Neuron (in vitro differentiated cells): ENCODE results near the gene GRIP1.
"Not testable (repeated sequence)": the region's sequence is repeated elsewhere in the genome, so short reads cannot be mapped to it uniquely, and the experiment has no call there.

Experiments used
- H2AFZ ChIP-seq: one replicate; pipeline ENCODE4 v1.6.1; 2013; ENCODE audit warnings: low read depth, mild to moderate bottlenecking, inconsistent platforms, low read length, moderate library complexity
- H3K27me3 ChIP-seq: one replicate; pipeline ENCODE4 v1.6.1; 2013; ENCODE audit warnings: low read length; ENCODE audit not compliant: insufficient read depth
- H3K36me3 ChIP-seq: one replicate; pipeline ENCODE4 v1.6.1; 2013; ENCODE audit warnings: low read length; ENCODE audit not compliant: insufficient read depth
- H3K4me1 ChIP-seq: one replicate; pipeline ENCODE4 v1.6.1; 2013; ENCODE audit warnings: low read length; ENCODE audit not compliant: insufficient read depth
- H3K4me3 ChIP-seq: 2 replicates; pipeline ENCODE4 v1.5.1; 2013; ENCODE audit warnings: mild to moderate bottlenecking, low read length, moderate library complexity
- H3K9me3 ChIP-seq: one replicate; pipeline ENCODE4 v1.6.1; 2013; ENCODE audit warnings: low read length

The GRIP1 gene

DNA sequence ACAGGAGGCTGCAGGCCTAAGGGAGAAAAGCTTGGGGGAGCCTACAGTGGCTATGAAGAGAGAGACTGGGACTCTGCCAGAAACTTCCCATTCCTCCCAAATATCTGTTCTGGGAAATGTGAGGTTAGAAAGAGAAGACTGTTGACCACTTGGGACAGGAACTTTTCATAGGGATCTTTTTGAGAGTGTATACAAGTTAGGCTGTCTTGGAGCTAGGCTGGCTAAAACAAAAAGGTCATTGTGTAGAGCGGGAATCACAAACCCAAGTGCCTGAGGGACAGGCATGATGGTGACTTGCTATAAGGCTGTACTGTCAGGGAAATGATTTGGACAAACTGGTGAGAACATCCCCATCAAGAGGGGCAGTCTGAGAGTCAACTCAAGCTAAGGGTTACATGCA is 175.1 kb downstream of the GRIP1 start:
- Histone ChIP-seq H3K4me1 (peaks cover 39% of the 10 kb centered on the region), H3K4me3 (no peak overlapping the region), H3K9me3 (no peaks in the 10 kb centered on the region), H3K36me3 (no peaks in the 10 kb centered on the region), H2AFZ (no peak overlapping the region), H3K27me3 (no peaks in the 10 kb centered on the region)

DNA sequence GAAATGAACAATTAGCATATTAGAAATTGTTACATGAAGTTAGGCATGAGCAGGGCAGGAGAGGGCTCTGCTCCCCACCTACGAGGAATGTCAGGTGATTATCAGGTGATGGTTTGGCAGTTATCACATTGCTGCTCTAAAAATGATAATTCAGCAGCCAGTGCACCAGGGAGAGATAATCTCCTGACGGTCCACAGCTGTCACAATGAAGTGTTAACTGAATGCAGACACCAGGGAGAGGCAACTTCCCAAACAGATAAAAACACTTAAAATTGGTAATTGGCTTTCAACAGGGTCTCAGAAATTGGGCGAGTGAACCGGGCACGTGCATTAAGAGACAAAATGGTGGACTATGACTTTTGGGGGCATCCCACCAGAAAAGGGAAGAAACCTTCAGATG is 176.0 kb downstream of the GRIP1 start:
- no peaks in the 10 kb centered on the region for H3K9me3 ChIP-seq
- H3K36me3 ChIP-seq = no peaks in the 10 kb centered on the region
- no peak overlapping the region for H2AFZ ChIP-seq
- H3K4me1 ChIP-seq = peaks cover 46% of the 10 kb centered on the region
- no peaks in the 10 kb centered on the region for H3K27me3 ChIP-seq
- H3K4me3 ChIP-seq = no peak overlapping the region

DNA sequence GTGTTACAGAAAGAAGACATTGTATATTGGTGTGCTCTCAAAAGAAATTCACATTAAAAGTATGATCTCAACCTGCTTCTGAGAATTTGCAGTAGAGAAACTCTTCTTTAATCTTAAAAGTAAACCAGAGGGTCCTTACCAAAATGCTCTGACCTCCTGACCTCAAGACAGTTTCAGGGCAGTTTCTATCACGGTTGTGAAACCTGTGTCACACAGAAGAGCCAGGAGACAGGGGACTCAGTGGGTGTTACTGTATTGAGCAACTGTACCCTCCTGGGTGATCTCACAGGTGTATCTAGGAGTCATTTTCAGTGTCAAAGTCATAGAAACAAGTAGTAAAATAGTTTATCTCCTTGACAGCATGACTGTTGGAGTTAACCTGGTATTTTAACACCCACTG is 178.0 kb downstream of the GRIP1 start:
- H2AFZ ChIP-seq = no peak overlapping the region
- no peak overlapping the region for H3K4me3 ChIP-seq
- H3K36me3 ChIP-seq = no peaks in the 10 kb centered on the region
- no peaks in the 10 kb centered on the region for H3K9me3 ChIP-seq
- peaks cover 46% of the 10 kb centered on the region for H3K4me1 ChIP-seq
- H3K27me3 ChIP-seq = no peaks in the 10 kb centered on the region

DNA sequence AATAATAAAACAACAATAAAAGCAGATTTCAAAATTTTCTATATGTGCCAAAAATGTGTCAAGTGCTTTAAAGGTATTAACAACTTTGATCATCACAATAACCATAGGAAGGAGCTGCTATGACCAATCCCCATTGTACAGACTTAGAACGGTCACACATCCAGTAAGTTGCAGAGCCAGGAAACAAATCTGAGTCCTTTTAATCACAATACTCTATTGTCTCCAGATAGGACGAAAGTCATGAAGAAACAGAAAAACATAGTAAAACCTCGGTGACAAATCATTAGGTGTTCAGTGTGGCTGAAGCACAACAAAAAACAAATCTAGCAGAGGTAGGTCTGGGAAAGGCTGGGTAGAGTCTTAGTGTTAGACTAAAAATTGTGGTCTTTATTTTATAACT is 178.8 kb downstream of the GRIP1 start:
- H3K27me3 ChIP-seq = no peaks in the 10 kb centered on the region
- H3K9me3 ChIP-seq = no peaks in the 10 kb centered on the region
- no peaks in the 10 kb centered on the region for H3K36me3 ChIP-seq
- H3K4me1 ChIP-seq = peaks cover 46% of the 10 kb centered on the region
- H3K4me3 ChIP-seq = no peak overlapping the region
- H2AFZ ChIP-seq = no peak overlapping the region

- H2AFZ ChIP-seq = no peak overlapping the region
- H3K36me3 ChIP-seq = no peaks in the 10 kb centered on the region
- H3K4me3 ChIP-seq = no peak overlapping the region
- peaks cover 46% of the 10 kb centered on the region for H3K4me1 ChIP-seq
- no peaks in the 10 kb centered on the region for H3K9me3 ChIP-seq
- H3K27me3 ChIP-seq = no peaks in the 10 kb centered on the region
Observed at GRCh38 chr12:66499000-66499399, 179.9 kb downstream of the GRIP1 start.

GRCh38 chr12:66498059-66498458 is 180.8 kb downstream of the GRIP1 start:
- H3K36me3 ChIP-seq, H3K27me3 ChIP-seq, H2AFZ ChIP-seq, H3K9me3 ChIP-seq, H3K4me3 ChIP-seq: not testable (repeated sequence)
- peaks cover 46% of the 10 kb centered on the region for H3K4me1 ChIP-seq

- peaks cover 42% of the 10 kb centered on the region for H3K4me1 ChIP-seq
- no peaks in the 10 kb centered on the region for H3K9me3 ChIP-seq
- H3K27me3 ChIP-seq = no peaks in the 10 kb centered on the region
- H2AFZ ChIP-seq = no peak overlapping the region
- H3K36me3 ChIP-seq = no peaks in the 10 kb centered on the region
- no peak overlapping the region for H3K4me3 ChIP-seq
Observed at GRCh38 chr12:66497008-66497897, 181.6 kb downstream of the GRIP1 start.

- Histone ChIP-seq H3K9me3 (no peaks in the 10 kb centered on the region), H2AFZ (no peak overlapping the region), H3K4me1 (peaks cover 36% of the 10 kb centered on the region), H3K4me3 (no peak overlapping the region), H3K36me3 (no peaks in the 10 kb centered on the region), H3K27me3 (no peaks in the 10 kb centered on the region)
Observed at GRCh38 chr12:66496595-66496994, 182.3 kb downstream of the GRIP1 start.

GRCh38 chr12:66495709-66496108 is 183.2 kb downstream of the GRIP1 start:
- H3K27me3 ChIP-seq = no peaks in the 10 kb centered on the region
- no peaks in the 10 kb centered on the region for H3K9me3 ChIP-seq

DNA sequence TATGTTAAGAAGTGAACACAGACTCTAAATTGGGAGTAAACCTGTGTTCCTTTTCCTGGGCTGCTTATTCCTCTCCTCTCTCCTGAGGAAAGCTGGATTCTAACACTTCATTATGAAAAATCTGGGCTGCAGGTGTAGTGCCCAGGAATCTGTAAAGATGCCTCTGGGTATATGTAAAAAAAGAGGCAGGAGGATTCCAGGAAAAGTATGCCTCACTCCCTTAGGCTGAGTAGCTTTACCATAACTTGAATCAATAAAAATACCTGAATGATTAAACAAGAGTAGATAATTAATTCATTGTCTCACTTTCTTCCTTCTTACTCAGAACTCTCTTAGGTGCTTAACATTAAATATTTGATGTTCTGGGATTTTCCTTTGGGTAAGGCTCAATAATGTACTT is 185.1 kb downstream of the GRIP1 start:
- no peak overlapping the region for H2AFZ ChIP-seq
- H3K36me3 ChIP-seq = no peaks in the 10 kb centered on the region
- H3K27me3 ChIP-seq = no peaks in the 10 kb centered on the region
- H3K4me3 ChIP-seq = no peak overlapping the region
- H3K9me3 ChIP-seq = no peaks in the 10 kb centered on the region
- H3K4me1 ChIP-seq = peaks cover 8% of the 10 kb centered on the region

More at GRCh38 chr12:66495709-66496108, 183.2 kb downstream of the GRIP1 start:
- H2AFZ ChIP-seq = no peak overlapping the region
- no peaks in the 10 kb centered on the region for H3K36me3 ChIP-seq
- H3K4me1 ChIP-seq = peaks cover 27% of the 10 kb centered on the region
- H3K4me3 ChIP-seq = no peak overlapping the region

DNA sequence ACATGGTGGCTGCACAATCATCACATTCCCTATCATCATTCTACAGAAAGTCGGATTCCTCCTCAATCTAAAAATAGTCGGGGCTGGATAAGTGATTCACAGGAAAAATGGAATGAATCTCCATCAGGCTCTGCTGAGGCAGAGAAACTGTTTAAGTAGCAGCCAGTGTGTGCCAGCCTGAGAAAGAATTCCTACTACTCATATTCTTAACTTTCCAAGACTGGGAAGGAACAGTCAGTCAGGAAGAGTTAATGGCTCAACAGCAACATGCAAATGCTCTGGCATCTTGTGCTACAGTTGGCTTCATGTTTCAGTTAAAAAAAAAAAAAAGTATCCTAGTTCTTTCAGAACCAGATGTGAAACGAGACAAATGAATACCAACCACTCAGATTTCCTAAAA is 187.0 kb downstream of the GRIP1 start:
- no peaks in the 10 kb centered on the region for H3K36me3 ChIP-seq
- H3K9me3 ChIP-seq = no peaks in the 10 kb centered on the region
- H2AFZ ChIP-seq = no peak overlapping the region
- no peak overlapping the region for H3K4me3 ChIP-seq
- no peaks in the 10 kb centered on the region for H3K4me1 ChIP-seq
- H3K27me3 ChIP-seq = no peaks in the 10 kb centered on the region

DNA sequence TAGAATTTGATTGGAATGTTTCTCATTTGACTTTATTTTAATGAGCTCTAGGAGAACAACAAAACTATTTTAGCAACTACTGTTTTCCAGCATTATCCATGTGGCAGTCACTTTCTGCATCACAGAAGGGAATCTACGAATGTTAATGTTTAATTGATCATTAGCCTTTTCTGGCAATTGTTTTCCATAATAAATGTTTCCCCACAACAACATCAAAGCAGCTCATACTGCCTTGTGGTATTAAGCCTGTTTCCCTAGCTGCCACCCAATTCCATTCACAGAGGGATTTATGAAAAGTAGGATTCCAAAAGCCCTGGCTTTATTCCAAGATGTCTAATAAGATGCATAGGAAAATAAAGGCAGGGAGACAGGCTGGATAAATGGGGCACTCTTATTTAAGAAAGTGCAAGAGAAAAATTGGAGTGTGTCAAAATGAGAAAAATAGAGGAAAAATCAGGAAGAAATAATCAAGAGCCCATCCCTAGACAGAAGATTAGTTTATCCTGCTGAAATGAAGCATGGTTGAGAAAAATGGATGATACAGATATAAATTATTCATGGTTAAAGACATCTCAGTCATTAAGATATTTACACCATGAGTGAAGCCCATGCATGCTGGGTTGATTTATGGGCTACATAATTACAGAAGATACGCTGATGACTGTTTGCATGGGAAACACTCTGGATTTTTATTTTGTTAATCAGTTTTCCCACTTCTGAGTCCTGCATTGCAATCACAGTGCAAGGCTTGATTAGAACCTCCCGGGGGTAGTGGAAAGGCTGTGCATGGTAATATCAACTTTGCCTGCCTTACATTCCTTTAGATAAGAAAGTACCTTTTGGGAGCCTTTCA is 196.3 kb downstream of the GRIP1 start:
- H3K9me3 ChIP-seq = no peaks in the 10 kb centered on the region

GRCh38 chr12:66467932-66468331 is 210.9 kb downstream of the GRIP1 start:
- H2AFZ ChIP-seq = no peak overlapping the region

More for the DNA sequence above, 196.3 kb downstream of the GRIP1 start:
- Histone ChIP-seq H2AFZ (no peak overlapping the region), H3K27me3 (no peaks in the 10 kb centered on the region), H3K4me1 (peaks cover 5% of the 10 kb centered on the region), H3K36me3 (no peaks in the 10 kb centered on the region), H3K4me3 (no peak overlapping the region)

More at GRCh38 chr12:66467932-66468331, 210.9 kb downstream of the GRIP1 start:
- Histone ChIP-seq H3K4me1 (no peaks in the 10 kb centered on the region), H3K27me3 (no peaks in the 10 kb centered on the region), H3K4me3 (no peak overlapping the region), H3K9me3 (no peaks in the 10 kb centered on the region), H3K36me3 (no peaks in the 10 kb centered on the region)
